PC-3 (cell line): Measurements from ENCODE around the gene TUSC2. TPM values are rescaled to one million over a fixed set of nuclear protein-coding genes. Genes with fewer than 3 reads are reported as not detected.

Experiments
- ATAC-seq: fragments of 200-7000 bp; cut with Tn5 transposase; 2 replicates; pipeline ENCODE4 v1.9.1; 2020; ENCODE audit warnings: mild to moderate bottlenecking, moderate library complexity
- BruUV-seq: library from RNA; stranded (reverse); fragments of 400-500 nt; replicated peaks from 2 replicates; lab custom pipeline; 2021; lab: Mats Ljungman, UMichigan
- CTCF ChIA-PET: fragments of 300-600 bp; sonication (Branson Sonifier 250); formaldehyde crosslinking; loops from one replicate; lab custom pipeline; 2022; ENCODE audit warnings: antibody characterized with exemption; lab: Charles Lee
- POLR2A ChIA-PET: fragments of 300-600 bp; sonication (Branson Sonifier 250); formaldehyde crosslinking; loops from one replicate; lab custom pipeline; 2022; ENCODE audit warnings: antibody characterized with exemption; ENCODE audit not compliant: unreplicated experiment; lab: Charles Lee
- DNase-seq: peaks from one replicate; pipeline ENCODE4 v3.0.0-alpha.2; 2015
- H2AFZ ChIP-seq: fragments of 300-600 bp; sonication (generic); 2 replicates; pipeline ENCODE4 v1.6.0; 2016; ENCODE audit warnings: antibody characterized with exemption, low read length
- H3F3A ChIP-seq: fragments of 300-600 bp; sonication (generic); one replicate; pipeline ENCODE4 v1.6.0; 2017; ENCODE audit warnings: antibody characterized with exemption, low read length, control low read depth, mild to moderate bottlenecking; ENCODE audit not compliant: unreplicated experiment
- H3K27ac ChIP-seq: fragments of 300-600 bp; sonication (generic); 2 replicates; pipeline ENCODE4 v1.5.1; 2016; ENCODE audit warnings: mild to moderate bottlenecking, low read length
- H3K27me3 ChIP-seq: fragments of 300-600 bp; sonication (generic); 2 replicates; pipeline ENCODE4 v1.6.1; 2016; ENCODE audit warnings: low read length, mixed read lengths
- H3K36me3 ChIP-seq: fragments of 300-600 bp; sonication (generic); 2 replicates; pipeline ENCODE4 v1.6.1; 2016; ENCODE audit warnings: low read depth, mixed run types, low read length, mixed read lengths
- H3K4me1 ChIP-seq: fragments of 300-600 bp; sonication (generic); 2 replicates; pipeline ENCODE4 v1.5.1; 2016; ENCODE audit warnings: low read length; ENCODE audit not compliant: insufficient read depth
- H3K4me2 ChIP-seq: fragments of 300-600 bp; sonication (generic); 2 replicates; pipeline ENCODE4 v1.6.0; 2016; ENCODE audit warnings: low read length
- H3K4me3 ChIP-seq: fragments of 300-600 bp; sonication (generic); 2 replicates; pipeline ENCODE4 v1.5.1; 2016; ENCODE audit warnings: mild to moderate bottlenecking, low read length, mixed read lengths
- H3K79me2 ChIP-seq: fragments of 300-600 bp; sonication (generic); 2 replicates; pipeline ENCODE4 v1.6.1; 2017; ENCODE audit warnings: low read length, mixed read lengths
- H3K9ac ChIP-seq: fragments of 300-600 bp; sonication (generic); 2 replicates; pipeline ENCODE4 v1.6.0; 2016; ENCODE audit warnings: mild to moderate bottlenecking, low read length
- H3K9me2 ChIP-seq: fragments of 300-600 bp; sonication (generic); replicated peaks from 2 replicates; pipeline ENCODE4 v1.6.1; 2016; ENCODE audit warnings: mixed run types, low read length, mixed read lengths
- H3K9me3 ChIP-seq: fragments of 300-600 bp; sonication (generic); 2 replicates; pipeline ENCODE4 v1.6.1; 2016; ENCODE audit warnings: low read length, mixed read lengths
- H4K20me1 ChIP-seq: fragments of 300-600 bp; sonication (generic); 2 replicates; pipeline ENCODE4 v1.6.1; 2016; ENCODE audit warnings: low read length, mixed read lengths
- EZH2 ChIP-seq: fragments of 300-600 bp; sonication (generic); IDR thresholded peaks from one replicate; pipeline ENCODE4 v1.6.1; 2017; ENCODE audit warnings: antibody characterized with exemption, mild to moderate bottlenecking, low read length; ENCODE audit not compliant: unreplicated experiment
- EZH2phosphoT487 ChIP-seq: fragments of 300-600 bp; sonication (generic); IDR thresholded peaks from 2 replicates; pipeline ENCODE4 v1.6.1; 2018; ENCODE audit warnings: mild to moderate bottlenecking, antibody characterized with exemption, low read length, borderline replicate concordance
- intact Hi-C: fragments of 100-400 bp; cut with micrococcal nuclease; formaldehyde crosslinking; loops from 2 replicates; pipeline ENCODE4 v1.9.0; 2023
- total RNA-seq: library from RNA; depleted of rRNA; stranded (reverse); fragments of >200 nt; gene quantifications from 2 replicates; pipeline ENCODE4 v1.2.3, GENCODE V29; 2014
- TF ChIP-seq, protein P1 (sequence below): fragments of 300-600 bp; sonication (generic); conservative IDR thresholded peaks from 2 replicates; pipeline ENCODE4 v1.5.1; 2017; ENCODE audit warnings: antibody characterized with exemption, low read depth, mild to moderate bottlenecking, low read length

Gene TUSC2
- total RNA-seq, 1 experiment from 2014 or later, result 143 TPM

DNA sequence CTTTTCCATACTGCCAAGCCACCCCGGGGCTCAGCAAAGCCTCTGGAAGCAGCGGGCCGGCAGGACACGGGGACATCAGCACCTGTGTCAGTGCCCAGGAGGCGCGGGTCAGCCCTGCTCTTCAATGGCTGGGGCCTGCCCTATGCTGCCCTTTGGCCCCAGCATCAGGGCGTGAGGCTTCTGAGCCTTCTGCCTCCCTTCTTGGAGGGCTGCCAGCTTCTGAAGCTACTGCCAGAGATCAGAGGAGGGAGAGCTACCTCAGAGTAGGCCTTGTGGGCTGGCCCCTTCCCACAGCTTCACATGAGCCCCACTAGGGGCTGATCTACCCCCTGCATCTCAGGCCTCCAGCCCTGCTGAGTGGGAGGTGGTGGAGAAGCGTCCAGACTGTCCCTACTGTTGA, 44.3 kb upstream of the TUSC2 start:
- intact Hi-C loops, result no loop called here
- no peak for DNase-seq
- Histone ChIP-seq H3K4me1 (no peaks in the 10 kb centered on the region), H3K9ac (no peak overlapping the region), H3K79me2 (no peaks in the 10 kb centered on the region), H3K36me3 (no peaks in the 10 kb centered on the region), H3K9me2 (no peaks in the 10 kb centered on the region), H3K9me3 (no peaks in the 10 kb centered on the region), H3K4me3 (no peak overlapping the region), H3K27me3 (no peaks in the 10 kb centered on the region), H3K4me2 (no peak overlapping the region), H3K27ac (no peak overlapping the region), H3F3A (no peaks in the 10 kb centered on the region), H2AFZ (no peak overlapping the region), H4K20me1 (no peaks in the 10 kb centered on the region)
- no peak for TF ChIP-seq EZH2
- TF ChIP-seq, protein P1, sequence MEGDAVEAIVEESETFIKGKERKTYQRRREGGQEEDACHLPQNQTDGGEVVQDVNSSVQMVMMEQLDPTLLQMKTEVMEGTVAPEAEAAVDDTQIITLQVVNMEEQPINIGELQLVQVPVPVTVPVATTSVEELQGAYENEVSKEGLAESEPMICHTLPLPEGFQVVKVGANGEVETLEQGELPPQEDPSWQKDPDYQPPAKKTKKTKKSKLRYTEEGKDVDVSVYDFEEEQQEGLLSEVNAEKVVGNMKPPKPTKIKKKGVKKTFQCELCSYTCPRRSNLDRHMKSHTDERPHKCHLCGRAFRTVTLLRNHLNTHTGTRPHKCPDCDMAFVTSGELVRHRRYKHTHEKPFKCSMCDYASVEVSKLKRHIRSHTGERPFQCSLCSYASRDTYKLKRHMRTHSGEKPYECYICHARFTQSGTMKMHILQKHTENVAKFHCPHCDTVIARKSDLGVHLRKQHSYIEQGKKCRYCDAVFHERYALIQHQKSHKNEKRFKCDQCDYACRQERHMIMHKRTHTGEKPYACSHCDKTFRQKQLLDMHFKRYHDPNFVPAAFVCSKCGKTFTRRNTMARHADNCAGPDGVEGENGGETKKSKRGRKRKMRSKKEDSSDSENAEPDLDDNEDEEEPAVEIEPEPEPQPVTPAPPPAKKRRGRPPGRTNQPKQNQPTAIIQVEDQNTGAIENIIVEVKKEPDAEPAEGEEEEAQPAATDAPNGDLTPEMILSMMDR, result no peak
- no peak for TF ChIP-seq EZH2phosphoT487
- BruUV-seq, result no TSS peak
- CTCF ChIA-PET, result no interaction called here
- POLR2A ChIA-PET, result no interaction called here
- no peak for ATAC-seq

DNA sequence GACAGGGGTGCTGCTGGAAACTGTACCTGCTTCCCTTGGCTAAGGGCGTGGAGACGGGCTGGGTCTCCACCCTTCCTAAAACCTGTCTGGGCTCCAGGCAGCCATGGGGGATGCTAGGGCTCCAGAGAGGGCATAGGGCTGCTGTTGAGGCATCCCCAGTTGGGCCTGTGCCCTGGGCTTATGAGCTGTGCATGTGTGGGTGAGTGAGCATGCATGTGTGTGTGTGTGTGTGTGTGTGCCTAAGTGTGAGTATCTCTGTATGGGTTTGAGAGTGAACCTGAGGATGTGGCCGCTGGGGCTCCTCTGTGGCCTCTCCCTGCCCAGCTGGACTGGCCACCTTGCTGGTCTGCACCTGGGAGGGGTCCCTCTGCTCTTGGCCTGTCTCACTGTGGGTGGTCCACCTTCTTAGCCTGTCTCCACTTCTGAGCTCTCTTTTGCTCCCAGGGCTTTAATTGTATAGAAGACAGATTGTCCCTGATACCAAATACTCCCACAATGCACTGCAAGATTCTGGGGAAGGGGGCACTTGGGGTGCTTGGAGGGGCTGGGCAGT, 43.2 kb upstream of the TUSC2 start:
- H3F3A ChIP-seq, result no peaks in the 10 kb centered on the region
- no peaks in the 10 kb centered on the region for H4K20me1 ChIP-seq
- BruUV-seq, result no TSS peak
- no peaks in the 10 kb centered on the region for H3K9me3 ChIP-seq
- no peaks in the 10 kb centered on the region for H3K4me1 ChIP-seq
- H3K4me2 ChIP-seq, result no peak overlapping the region
- DNase-seq (no peak), ATAC-seq (no peak)
- TF ChIP-seq EZH2, result no peak
- TF ChIP-seq, protein P1, result no peak
- TF ChIP-seq EZH2phosphoT487, result no peak
- no peak overlapping the region for H3K4me3 ChIP-seq
- H3K9ac ChIP-seq, result no peak overlapping the region
- no peaks in the 10 kb centered on the region for H3K9me2 ChIP-seq
- intact Hi-C loops, result no loop called here
- H3K27ac ChIP-seq, result no peak overlapping the region
- no peak overlapping the region for H2AFZ ChIP-seq
- POLR2A ChIA-PET, result no interaction called here
- H3K79me2 ChIP-seq, result no peaks in the 10 kb centered on the region
- no peaks in the 10 kb centered on the region for H3K36me3 ChIP-seq
- CTCF ChIA-PET, result interaction anchor here (1.3 kb wide), 1 partner anchor 171 kb away, joined by 9 read pairs; no protein-coding TSS in a partner anchor
- H3K27me3 ChIP-seq, result no peaks in the 10 kb centered on the region

DNA sequence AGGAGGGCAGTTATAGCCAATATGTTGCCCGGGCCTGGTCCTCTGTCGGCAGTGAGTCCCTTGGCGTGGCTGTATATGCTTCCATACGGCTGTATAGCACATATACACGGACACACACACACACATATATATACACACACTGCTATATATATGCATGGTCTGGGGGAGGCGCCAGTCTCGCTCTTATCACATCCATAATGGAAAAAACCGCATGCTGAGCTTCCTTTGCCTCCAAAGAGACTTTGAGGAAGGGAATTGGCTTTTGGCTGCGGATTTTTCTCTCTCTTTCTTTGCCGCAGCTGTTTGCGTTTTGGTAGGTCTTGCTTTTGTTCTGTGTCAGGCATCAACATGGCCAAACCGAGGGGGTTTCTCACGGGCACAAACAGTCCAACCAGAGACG, 42.6 kb upstream of the TUSC2 start:
- Histone ChIP-seq H3K9ac (no peak overlapping the region), H3K27ac (no peak overlapping the region), H2AFZ (no peak overlapping the region), H3K27me3 (no peaks in the 10 kb centered on the region), H4K20me1 (no peaks in the 10 kb centered on the region), H3K79me2 (no peaks in the 10 kb centered on the region), H3K9me3 (no peaks in the 10 kb centered on the region), H3K4me2 (no peak overlapping the region), H3K36me3 (no peaks in the 10 kb centered on the region), H3K4me3 (no peak overlapping the region), H3F3A (no peaks in the 10 kb centered on the region), H3K9me2 (no peaks in the 10 kb centered on the region), H3K4me1 (no peaks in the 10 kb centered on the region)
- CTCF ChIA-PET, result interaction anchor here (1.3 kb wide), 1 partner anchor 172 kb away, joined by 9 read pairs; no protein-coding TSS in a partner anchor
- intact Hi-C loops, result no loop called here
- no TSS peak for BruUV-seq
- TF ChIP-seq, protein P1, result peak; percentile 58
- TF ChIP-seq EZH2, result no peak
- POLR2A ChIA-PET, result no interaction called here
- DNase-seq (peak; percentile 55), ATAC-seq (peak; percentile 54)
